GM18507 (cell line): ENCODE data around the gene ARL8A.
"Not testable (repeated sequence)": the region's sequence is repeated elsewhere in the genome, so short reads cannot be mapped to it uniquely, and the experiment has no call there.

Source experiments
- DNase-seq: peaks from one replicate; pipeline ENCODE4 v3.0.0; 2011; ENCODE audit warnings: low read depth; ENCODE audit not compliant: insufficient read length; ENCODE audit errors: extremely low spot score
- FAIRE-seq: peaks from 2 replicates; lab custom pipeline; 2011; peaks lifted over from hg19 to GRCh38; lab: Jason Lieb, UNC

The ARL8A gene

DNA sequence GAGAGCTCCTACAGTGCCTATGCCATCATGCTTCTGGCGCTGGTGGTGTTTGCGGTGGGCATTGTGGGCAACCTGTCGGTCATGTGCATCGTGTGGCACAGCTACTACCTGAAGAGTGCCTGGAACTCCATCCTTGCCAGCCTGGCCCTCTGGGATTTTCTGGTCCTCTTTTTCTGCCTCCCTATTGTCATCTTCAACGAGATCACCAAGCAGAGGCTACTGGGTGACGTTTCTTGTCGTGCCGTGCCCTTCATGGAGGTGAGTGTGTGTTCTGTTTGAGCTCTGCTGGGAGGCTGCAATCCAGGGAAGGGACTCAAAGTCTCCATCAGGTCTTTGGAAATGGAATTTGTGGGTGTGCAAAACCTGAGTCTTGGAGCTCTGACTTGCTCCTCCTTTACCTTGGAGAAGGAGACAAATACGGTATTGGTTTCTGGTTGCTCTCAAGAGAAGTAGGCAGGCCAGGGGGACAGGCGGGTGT is 21.2 kb downstream of the ARL8A start:
- DNase-seq (no peak), FAIRE-seq (no peak)

- FAIRE-seq (no peak), DNase-seq (no peak)
Observed at GRCh38 chr1:202122639-202123335, 21.8 kb downstream of the ARL8A start, which contains the start of gene GPR37L1. GPR37L1 (plus strand) TSS chr1:202122917; CDS start chr1:202122964, 47 bp downstream.

GRCh38 chr1:202121006-202121405 is 23.5 kb downstream of the ARL8A start:
- DNase-seq (no peak), FAIRE-seq (no peak)

- DNase-seq (no peak), FAIRE-seq (no peak)
Observed at GRCh38 chr1:202117898-202118371, 26.6 kb downstream of the ARL8A start.

GRCh38 chr1:202116287-202116686 is 28.2 kb downstream of the ARL8A start:
- DNase-seq: no peak
- FAIRE-seq: no peak

GRCh38 chr1:202113690-202114300 is 30.7 kb downstream of the ARL8A start:
- DNase-seq: no peak
- FAIRE-seq: no peak

GRCh38 chr1:202112859-202113689 is 31.5 kb downstream of the ARL8A start:
- no peak for DNase-seq
- FAIRE-seq: no peak

DNA sequence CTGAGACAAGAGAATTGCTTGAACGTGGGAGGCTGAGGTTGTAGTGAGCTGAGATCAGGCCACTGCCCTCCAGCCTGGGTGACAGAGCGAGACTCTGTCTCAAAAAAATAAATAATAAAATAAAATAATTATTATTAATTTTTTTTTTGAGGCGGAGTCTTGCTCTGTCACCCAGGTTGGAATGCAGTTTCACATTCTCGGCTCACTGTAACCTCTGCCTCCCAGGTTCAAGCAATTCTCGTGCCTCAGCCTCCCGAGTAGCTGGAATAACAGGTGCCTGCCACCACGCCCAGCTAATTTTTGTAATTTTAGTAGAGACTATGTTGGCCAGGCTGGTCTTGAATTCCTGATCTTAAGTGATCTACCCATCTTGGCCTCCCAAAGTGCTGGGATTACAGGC is 32.9 kb downstream of the ARL8A start:
- FAIRE-seq, DNase-seq: not testable (repeated sequence)

GRCh38 chr1:202110977-202111376 is 33.6 kb downstream of the ARL8A start:
- DNase-seq (no peak), FAIRE-seq (no peak)

DNA sequence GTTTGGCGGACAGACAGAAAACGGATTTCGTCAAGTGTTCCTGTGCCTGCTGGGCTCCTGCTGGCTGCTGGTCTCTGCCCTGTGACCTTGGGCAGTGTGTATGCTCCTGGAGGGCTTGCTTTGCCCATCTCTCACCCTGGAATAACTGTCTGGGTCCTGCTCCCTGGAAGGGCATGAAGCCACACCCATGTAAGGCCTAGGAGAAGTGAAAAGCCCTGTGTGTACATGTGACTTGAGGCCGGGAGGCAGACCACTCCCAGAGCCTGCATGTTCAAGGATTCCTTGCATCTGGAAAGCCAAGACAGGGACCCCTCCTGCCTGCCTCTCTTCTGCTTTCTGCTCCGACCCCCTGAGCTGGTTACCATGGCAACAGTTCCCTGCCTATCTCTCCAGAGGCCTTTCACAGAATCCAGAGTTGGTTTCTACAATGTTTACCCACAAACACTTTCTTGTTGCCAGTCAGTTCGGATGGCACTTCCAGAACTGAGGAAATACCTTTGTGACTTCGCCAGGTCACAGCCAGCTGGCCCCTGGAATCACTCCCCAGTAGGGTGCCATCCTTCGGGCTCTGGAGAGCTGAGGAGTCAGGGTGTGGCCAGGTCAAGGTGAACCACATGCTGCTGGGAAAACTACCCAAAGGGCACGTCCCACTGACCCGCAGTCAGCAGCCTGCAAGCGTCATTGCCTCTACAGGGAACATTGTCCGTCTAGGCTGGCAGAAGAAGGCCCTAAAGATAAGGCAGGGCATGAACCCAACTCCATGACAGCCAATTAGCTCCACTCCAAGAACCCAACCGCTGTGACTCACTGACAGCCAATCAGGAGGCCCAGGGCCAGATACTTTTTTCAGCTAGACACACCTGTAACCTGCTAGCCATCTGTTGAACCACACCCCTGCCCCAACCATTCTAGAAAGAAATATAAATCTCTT is 36.5 kb downstream of the ARL8A start:
- DNase-seq (no peak), FAIRE-seq (no peak)

GRCh38 chr1:202107321-202107761 is 37.2 kb downstream of the ARL8A start:
- FAIRE-seq: no peak
- DNase-seq: no peak

DNA sequence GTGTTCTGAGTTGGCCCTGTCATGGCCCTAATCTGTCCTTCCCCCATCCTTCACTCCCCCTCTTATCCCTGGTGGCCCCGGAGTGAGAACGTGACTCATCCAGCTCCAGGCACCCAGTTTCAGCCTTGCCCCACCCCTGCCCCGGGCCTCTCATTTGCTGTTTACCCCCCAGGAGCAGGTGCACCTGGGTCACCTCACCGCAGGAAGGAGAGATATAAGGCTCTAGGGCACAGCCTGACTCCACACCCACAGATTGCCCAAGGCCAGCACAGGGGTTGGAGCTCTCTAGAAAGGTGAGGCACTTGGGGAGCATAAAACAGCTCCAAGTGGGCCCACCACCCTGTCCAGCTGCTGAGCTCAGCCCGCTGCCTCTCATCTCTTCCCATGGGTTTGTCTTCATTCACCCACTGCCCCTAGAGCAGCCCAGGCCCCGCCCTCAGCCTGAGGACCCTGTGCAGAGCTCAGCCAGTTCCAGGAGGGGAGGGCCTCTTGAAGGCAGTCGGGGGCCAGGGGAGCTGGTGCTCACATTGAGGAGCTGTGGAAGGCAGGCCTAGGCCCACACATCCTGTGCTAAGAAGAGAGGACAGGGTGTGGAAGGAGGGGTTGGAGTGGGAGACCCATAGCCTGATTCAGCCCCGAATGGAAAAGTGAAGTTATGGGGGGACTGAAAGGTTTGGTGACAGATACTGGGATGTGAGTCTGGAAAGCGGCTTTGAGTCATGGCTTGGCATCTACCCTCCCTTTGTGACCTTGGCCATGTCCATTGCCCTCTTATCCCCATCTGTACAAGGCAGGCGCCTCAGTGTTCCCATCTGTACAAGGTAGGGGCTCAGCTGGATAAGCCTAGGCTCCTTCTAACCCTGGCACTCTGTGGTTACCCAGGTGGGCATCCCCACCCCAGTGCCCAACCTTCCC is 37.9 kb downstream of the ARL8A start:
- FAIRE-seq (no peak), DNase-seq (no peak)

DNA sequence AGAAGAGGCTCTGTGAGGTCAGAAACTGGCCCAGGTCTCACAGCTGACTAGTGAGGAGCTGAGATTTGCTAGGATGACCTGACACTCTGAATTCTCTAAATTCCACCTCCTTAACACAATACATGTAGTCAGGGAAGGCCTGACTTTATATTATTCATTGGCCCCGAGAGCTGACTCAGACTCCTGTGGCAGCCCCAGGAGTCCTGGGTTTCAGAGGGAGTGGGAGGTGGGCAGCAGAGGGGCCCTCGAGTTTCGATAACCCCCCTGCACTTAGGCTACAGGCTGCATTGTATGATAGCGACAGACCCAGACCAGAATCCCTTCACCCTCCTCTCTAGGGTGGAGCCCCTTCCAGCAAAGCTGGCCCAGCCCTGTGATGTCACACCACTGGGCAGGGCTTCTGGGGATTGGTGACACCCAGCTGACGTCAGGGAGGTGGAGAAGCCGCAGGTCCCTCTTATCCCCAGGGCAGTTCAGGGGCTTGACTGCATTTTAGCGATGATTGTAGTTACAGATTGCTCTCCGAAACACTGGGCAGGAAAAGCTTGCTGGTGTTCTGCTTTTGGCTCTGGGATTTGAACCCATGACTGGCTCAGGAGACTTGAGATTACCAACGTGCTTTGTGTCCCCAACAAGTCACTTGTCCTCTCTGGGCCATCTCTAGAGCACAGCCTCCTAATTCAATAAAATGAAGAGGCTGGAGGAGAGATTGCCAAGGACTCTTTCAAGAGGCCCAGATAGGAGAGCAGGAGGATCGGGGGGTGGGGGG is 38.8 kb downstream of the ARL8A start:
- FAIRE-seq (no peak), DNase-seq (no peak)

DNA sequence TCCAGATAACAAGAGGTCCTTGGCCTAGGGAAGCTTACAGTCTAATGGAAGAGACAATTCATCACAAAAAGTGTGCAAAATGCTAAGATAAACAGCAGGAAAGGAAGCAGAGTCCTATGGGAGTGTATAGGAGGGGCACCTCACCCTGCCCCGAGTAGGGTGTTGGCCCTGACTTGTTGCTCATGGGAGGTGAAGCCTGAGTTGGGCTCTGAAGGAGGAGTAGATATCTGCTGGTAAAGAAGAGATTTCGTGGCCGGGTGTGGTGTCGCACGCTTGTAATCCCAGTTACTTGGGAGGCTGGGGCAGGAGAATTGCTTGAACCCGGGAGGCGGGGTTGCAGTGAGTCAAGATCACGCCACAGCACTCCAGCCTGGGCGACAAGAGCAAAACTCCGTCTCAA is 40.5 kb downstream of the ARL8A start:
- no peak for DNase-seq
- no peak for FAIRE-seq

GRCh38 chr1:202101184-202101583 is 43.4 kb downstream of the ARL8A start:
- no peak for FAIRE-seq
- DNase-seq: no peak

DNA sequence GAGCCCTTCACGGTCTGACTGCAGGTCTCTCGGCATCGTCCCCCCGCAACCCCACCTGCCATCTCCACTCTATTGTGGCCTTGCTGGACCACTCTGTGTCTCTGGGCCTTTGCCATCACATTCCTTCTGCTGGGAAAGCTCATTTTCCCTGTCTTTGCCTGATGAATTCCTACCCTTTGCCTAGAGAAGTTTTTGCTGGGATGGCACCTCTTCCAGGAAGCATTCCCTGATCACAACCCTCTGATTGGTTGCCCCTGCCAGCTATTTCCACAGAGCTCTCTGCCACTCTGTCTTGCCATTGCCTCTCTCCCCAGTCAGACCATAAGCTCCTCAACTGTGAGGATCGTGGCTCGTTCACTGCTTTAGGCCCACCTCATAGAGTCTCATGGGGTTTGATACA is 50.7 kb downstream of the ARL8A start:
- no peak for FAIRE-seq
- no peak for DNase-seq

DNA sequence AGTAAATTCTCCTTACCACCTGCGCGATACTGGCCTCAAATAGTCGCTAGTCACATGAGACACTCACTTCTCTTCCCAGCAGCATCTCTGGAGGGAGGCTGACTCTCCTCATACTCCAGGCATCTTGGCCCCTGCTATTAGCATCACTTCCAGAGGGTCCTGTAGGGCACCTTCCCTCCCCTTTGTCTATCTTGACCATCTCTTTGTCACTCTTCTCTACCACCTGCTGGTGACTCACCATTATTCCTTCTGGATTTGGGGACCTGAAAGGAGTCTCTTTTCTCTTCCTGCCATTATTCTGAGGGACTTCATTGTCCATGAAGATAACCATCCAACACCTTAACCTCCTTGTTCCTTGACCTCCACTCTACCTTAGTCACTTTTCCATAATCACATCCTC is 53.5 kb downstream of the ARL8A start:
- FAIRE-seq (no peak), DNase-seq (no peak)
